Stimulated activated memory B cell treated with anti-CD40 and anti-IgM and Interleukin-4, amounts not matched to agents 10 μg/mL and 1 μg/mL and 100 μg/mL, for 72 hours (primary cell): Measurements from ENCODE around the gene CARS2.
"Not testable (repeated sequence)": the region's sequence is repeated elsewhere in the genome, so short reads cannot be mapped to it uniquely, and the experiment has no call there.

Experiments
- ATAC-seq: fragments of 150-1000 bp; cut with Tn5 transposase; 2 replicates; pipeline ENCODE4 v1.10.0; 2021
- H3K27ac Mint-ChIP-seq: one replicate; pipeline ENCODE4 v1.8.0; 2022; ENCODE audit warnings: mild to moderate bottlenecking, mixed read lengths
- H3K27me3 Mint-ChIP-seq: one replicate; pipeline ENCODE4 v1.8.0; 2022; ENCODE audit warnings: mixed read lengths
- H3K36me3 Mint-ChIP-seq: one replicate; pipeline ENCODE4 v1.8.0; 2022; ENCODE audit warnings: mixed read lengths
- H3K4me1 Mint-ChIP-seq: one replicate; pipeline ENCODE4 v1.8.0; 2022; ENCODE audit warnings: mixed read lengths
- H3K4me3 Mint-ChIP-seq: one replicate; pipeline ENCODE4 v1.8.0; 2022; ENCODE audit warnings: mild to moderate bottlenecking, moderate library complexity, mixed read lengths
- H3K9me3 Mint-ChIP-seq: one replicate; pipeline ENCODE4 v1.8.0; 2022; ENCODE audit warnings: mixed read lengths

The CARS2 gene

GRCh38 chr13:110658218-110658911 is 47.6 kb downstream of the CARS2 start:
- Mint-ChIP-seq H3K27ac (peak overlapping the region; percentile 59), H3K36me3 (peaks cover 60% of the 10 kb centered on the region), H3K4me1 (peaks cover 68% of the 10 kb centered on the region)
- not testable (repeated sequence) for H3K4me3 Mint-ChIP-seq, H3K9me3 Mint-ChIP-seq, H3K27me3 Mint-ChIP-seq
- ATAC-seq: peak; percentile 87

- Mint-ChIP-seq H3K27me3 (no peaks in the 10 kb centered on the region), H3K36me3 (peaks cover 48% of the 10 kb centered on the region), H3K27ac (peak overlapping the region; percentile 59), H3K4me1 (peaks cover 76% of the 10 kb centered on the region), H3K4me3 (no peak overlapping the region), H3K9me3 (peaks cover 3% of the 10 kb centered on the region)
- ATAC-seq: no peak
Measured at GRCh38 chr13:110657196-110657595, 48.7 kb downstream of the CARS2 start.

GRCh38 chr13:110653851-110654250 is 52.1 kb downstream of the CARS2 start:
- no peak overlapping the region for H3K4me3 Mint-ChIP-seq
- H3K27me3 Mint-ChIP-seq: no peaks in the 10 kb centered on the region
- H3K36me3 Mint-ChIP-seq: peaks cover 39% of the 10 kb centered on the region
- peaks cover 80% of the 10 kb centered on the region for H3K4me1 Mint-ChIP-seq
- no peaks in the 10 kb centered on the region for H3K9me3 Mint-ChIP-seq
- H3K27ac Mint-ChIP-seq: peak overlapping the region; percentile 55
- no peak for ATAC-seq

- H3K36me3 Mint-ChIP-seq: peaks cover 45% of the 10 kb centered on the region
- ATAC-seq: peak; percentile 66
- H3K4me3 Mint-ChIP-seq: peak overlapping the region; percentile 55
- H3K27me3 Mint-ChIP-seq: no peaks in the 10 kb centered on the region
- peak overlapping the region; percentile 55 for H3K27ac Mint-ChIP-seq
- H3K4me1 Mint-ChIP-seq: peaks cover 74% of the 10 kb centered on the region
- no peaks in the 10 kb centered on the region for H3K9me3 Mint-ChIP-seq
Measured at GRCh38 chr13:110653271-110653670, 52.6 kb downstream of the CARS2 start.

GRCh38 chr13:110652764-110653163 is 53.2 kb downstream of the CARS2 start:
- no peak overlapping the region for H3K4me3 Mint-ChIP-seq
- H3K36me3 Mint-ChIP-seq: peaks cover 46% of the 10 kb centered on the region
- no peaks in the 10 kb centered on the region for H3K9me3 Mint-ChIP-seq
- no peaks in the 10 kb centered on the region for H3K27me3 Mint-ChIP-seq
- peak overlapping the region; percentile 55 for H3K27ac Mint-ChIP-seq
- ATAC-seq: peak; percentile 53
- H3K4me1 Mint-ChIP-seq: peaks cover 69% of the 10 kb centered on the region

GRCh38 chr13:110652231-110652730 is 53.6 kb downstream of the CARS2 start:
- no peaks in the 10 kb centered on the region for H3K9me3 Mint-ChIP-seq
- H3K27me3 Mint-ChIP-seq: no peaks in the 10 kb centered on the region
- H3K36me3 Mint-ChIP-seq: peaks cover 46% of the 10 kb centered on the region
- ATAC-seq: peak; percentile 78
- H3K27ac Mint-ChIP-seq: peak overlapping the region; percentile 19
- H3K4me1 Mint-ChIP-seq: peaks cover 65% of the 10 kb centered on the region
- no peak overlapping the region for H3K4me3 Mint-ChIP-seq

GRCh38 chr13:110651726-110652230 is 54.1 kb downstream of the CARS2 start:
- Mint-ChIP-seq H3K9me3 (no peaks in the 10 kb centered on the region), H3K4me3 (no peak overlapping the region), H3K36me3 (peaks cover 46% of the 10 kb centered on the region), H3K27me3 (no peaks in the 10 kb centered on the region), H3K4me1 (peaks cover 62% of the 10 kb centered on the region), H3K27ac (peak overlapping the region; percentile 19)
- no peak for ATAC-seq

GRCh38 chr13:110651271-110651670 is 54.6 kb downstream of the CARS2 start:
- peaks cover 60% of the 10 kb centered on the region for H3K4me1 Mint-ChIP-seq
- H3K27ac Mint-ChIP-seq: no peak overlapping the region
- ATAC-seq: no peak
- H3K4me3 Mint-ChIP-seq: no peak overlapping the region
- no peaks in the 10 kb centered on the region for H3K9me3 Mint-ChIP-seq
- H3K36me3 Mint-ChIP-seq: peaks cover 45% of the 10 kb centered on the region
- no peaks in the 10 kb centered on the region for H3K27me3 Mint-ChIP-seq

GRCh38 chr13:110650436-110650835 is 55.5 kb downstream of the CARS2 start:
- peaks cover 54% of the 10 kb centered on the region for H3K4me1 Mint-ChIP-seq
- H3K27me3 Mint-ChIP-seq: no peaks in the 10 kb centered on the region
- no peaks in the 10 kb centered on the region for H3K9me3 Mint-ChIP-seq
- H3K27ac Mint-ChIP-seq: no peak overlapping the region
- ATAC-seq: no peak
- no peak overlapping the region for H3K4me3 Mint-ChIP-seq
- peaks cover 42% of the 10 kb centered on the region for H3K36me3 Mint-ChIP-seq

GRCh38 chr13:110649551-110649950 is 56.4 kb downstream of the CARS2 start:
- no peak overlapping the region for H3K27ac Mint-ChIP-seq
- no peak overlapping the region for H3K4me3 Mint-ChIP-seq
- no peaks in the 10 kb centered on the region for H3K9me3 Mint-ChIP-seq
- ATAC-seq: no peak
- peaks cover 38% of the 10 kb centered on the region for H3K36me3 Mint-ChIP-seq
- no peaks in the 10 kb centered on the region for H3K27me3 Mint-ChIP-seq
- H3K4me1 Mint-ChIP-seq: peaks cover 54% of the 10 kb centered on the region

GRCh38 chr13:110648848-110649421 is 57.0 kb downstream of the CARS2 start:
- Mint-ChIP-seq H3K27ac (no peak overlapping the region), H3K4me3 (no peak overlapping the region), H3K9me3 (no peaks in the 10 kb centered on the region), H3K4me1 (peaks cover 52% of the 10 kb centered on the region), H3K27me3 (no peaks in the 10 kb centered on the region), H3K36me3 (peaks cover 38% of the 10 kb centered on the region)
- ATAC-seq: no peak

- Mint-ChIP-seq H3K27ac (peak overlapping the region; percentile 39), H3K36me3 (peaks cover 38% of the 10 kb centered on the region), H3K27me3 (no peaks in the 10 kb centered on the region), H3K9me3 (no peaks in the 10 kb centered on the region), H3K4me3 (no peak overlapping the region), H3K4me1 (peaks cover 49% of the 10 kb centered on the region)
- ATAC-seq: no peak
Measured at GRCh38 chr13:110648146-110648819, 57.6 kb downstream of the CARS2 start.

- Mint-ChIP-seq H3K36me3 (peaks cover 40% of the 10 kb centered on the region), H3K27ac (peak overlapping the region; percentile 39), H3K4me3 (no peak overlapping the region), H3K27me3 (no peaks in the 10 kb centered on the region), H3K4me1 (peaks cover 42% of the 10 kb centered on the region), H3K9me3 (no peaks in the 10 kb centered on the region)
- no peak for ATAC-seq
Measured at GRCh38 chr13:110647365-110647737, 58.6 kb downstream of the CARS2 start.

- ATAC-seq: no peak
- peaks cover 36% of the 10 kb centered on the region for H3K4me1 Mint-ChIP-seq
- H3K27me3 Mint-ChIP-seq: no peaks in the 10 kb centered on the region
- no peaks in the 10 kb centered on the region for H3K9me3 Mint-ChIP-seq
- H3K27ac Mint-ChIP-seq: no peak overlapping the region
- no peak overlapping the region for H3K4me3 Mint-ChIP-seq
- H3K36me3 Mint-ChIP-seq: peaks cover 40% of the 10 kb centered on the region
Measured at GRCh38 chr13:110646442-110647364, 59.2 kb downstream of the CARS2 start.

GRCh38 chr13:110645750-110646149 is 60.2 kb downstream of the CARS2 start:
- peaks cover 28% of the 10 kb centered on the region for H3K4me1 Mint-ChIP-seq
- no peak overlapping the region for H3K4me3 Mint-ChIP-seq
- no peak overlapping the region for H3K27ac Mint-ChIP-seq
- H3K9me3 Mint-ChIP-seq: no peaks in the 10 kb centered on the region
- peaks cover 43% of the 10 kb centered on the region for H3K36me3 Mint-ChIP-seq
- no peak for ATAC-seq
- no peaks in the 10 kb centered on the region for H3K27me3 Mint-ChIP-seq
